Fibroblast of skin of right biceps (primary cell): Measurements from ENCODE around the gene HPSE2.

Experiments used
- DNase-seq: peaks from one replicate; pipeline ENCODE4 v3.0.0-alpha.2; 2013

The HPSE2 gene

GRCh38 chr10:98422182-98422581 lies 813.5 kb downstream of the HPSE2 start:
- no peak for DNase-seq

- DNase-seq: no peak
Observed at GRCh38 chr10:98420786-98421185, 814.9 kb downstream of the HPSE2 start.

GRCh38 chr10:98419469-98420261 lies 816.0 kb downstream of the HPSE2 start:
- DNase-seq: no peak

- no peak for DNase-seq
Observed at GRCh38 chr10:98418665-98419468, 816.8 kb downstream of the HPSE2 start.

- DNase-seq: no peak
Observed at GRCh38 chr10:98417973-98418664, 817.5 kb downstream of the HPSE2 start.

GRCh38 chr10:98417481-98417959 lies 818.1 kb downstream of the HPSE2 start:
- DNase-seq: no peak

GRCh38 chr10:98416606-98417388 lies 818.9 kb downstream of the HPSE2 start:
- no peak for DNase-seq

- DNase-seq: peak; percentile 49
Observed at GRCh38 chr10:98415731-98416119, 819.9 kb downstream of the HPSE2 start.

- DNase-seq: peak; percentile 95
Observed at GRCh38 chr10:98414932-98415730, 820.5 kb downstream of the HPSE2 start, which contains the start of gene PYROXD2. Gene PYROXD2, minus strand, starts transcription at chr10:98415182. Its CDS starts 47 bp downstream, at chr10:98415135.

- no peak for DNase-seq
Observed at GRCh38 chr10:98414578-98414931, 821.1 kb downstream of the HPSE2 start.

GRCh38 chr10:98411768-98412167 lies 823.9 kb downstream of the HPSE2 start:
- DNase-seq: no peak

GRCh38 chr10:98411166-98411565 lies 824.5 kb downstream of the HPSE2 start:
- DNase-seq: no peak

GRCh38 chr10:98410759-98411158 lies 824.9 kb downstream of the HPSE2 start:
- no peak for DNase-seq

- DNase-seq: no peak
Observed at GRCh38 chr10:98410135-98410743, 825.4 kb downstream of the HPSE2 start.

GRCh38 chr10:98408799-98409198 lies 826.9 kb downstream of the HPSE2 start:
- DNase-seq: no peak

GRCh38 chr10:98407744-98408241 lies 827.9 kb downstream of the HPSE2 start:
- no peak for DNase-seq
